ENCODE measurements around the gene CREG1.

The CREG1 gene

GRCh38 chr1:167502719-167503462 is 50.7 kb downstream of the CREG1 start:
- no peak for DNase-seq

GRCh38 chr1:167502192-167502551 is 51.4 kb downstream of the CREG1 start:
- DNase-seq = no peak

GRCh38 chr1:167501515-167502191 is 51.9 kb downstream of the CREG1 start:
- DNase-seq = no peak

GRCh38 chr1:167500283-167500860 is 53.2 kb downstream of the CREG1 start:
- DNase-seq = no peak

GRCh38 chr1:167499664-167500101 is 53.9 kb downstream of the CREG1 start:
- DNase-seq = no peak

- DNase-seq = no peak
Observed at GRCh38 chr1:167499106-167499505, 54.5 kb downstream of the CREG1 start.

GRCh38 chr1:167496797-167497619 is 56.6 kb downstream of the CREG1 start:
- DNase-seq = no peak

GRCh38 chr1:167493372-167493771 is 60.2 kb downstream of the CREG1 start:
- DNase-seq = no peak

- no peak for DNase-seq
Observed at GRCh38 chr1:167492481-167492910, 61.1 kb downstream of the CREG1 start.

- no peak for DNase-seq
Observed at GRCh38 chr1:167491586-167492461, 61.7 kb downstream of the CREG1 start.

Data from COR-L47 (cell line).